Endothelial cell (in vitro differentiated cells): ENCODE data around the gene OR2H2. TPM values are rescaled to one million over a fixed set of nuclear protein-coding genes. Genes with fewer than 3 reads are reported as not detected.

Experiments used
- DNase-seq: peaks from one replicate; pipeline ENCODE4 v3.0.0; 2021; ENCODE audit warnings: low spot score
- H3K27ac Mint-ChIP-seq: one replicate; pipeline ENCODE4 v1.8.0; 2021; ENCODE audit warnings: mixed read lengths, inconsistent platforms; ENCODE audit not compliant: unreplicated experiment
- H3K27me3 Mint-ChIP-seq: one replicate; pipeline ENCODE4 v1.8.0; 2021; ENCODE audit warnings: mild to moderate bottlenecking, moderate library complexity, mixed read lengths, inconsistent platforms; ENCODE audit not compliant: unreplicated experiment
- H3K36me3 Mint-ChIP-seq: one replicate; pipeline ENCODE4 v1.8.0; 2021; ENCODE audit warnings: mild to moderate bottlenecking, low read depth, mixed read lengths, inconsistent platforms; ENCODE audit not compliant: unreplicated experiment
- H3K4me1 Mint-ChIP-seq: one replicate; pipeline ENCODE4 v1.8.0; 2021; ENCODE audit warnings: mild to moderate bottlenecking, mixed read lengths, inconsistent platforms; ENCODE audit not compliant: unreplicated experiment
- H3K4me3 Mint-ChIP-seq: one replicate; pipeline ENCODE4 v1.8.0; 2021; ENCODE audit warnings: mild to moderate bottlenecking, mixed read lengths, inconsistent platforms; ENCODE audit not compliant: unreplicated experiment
- H3K9me3 Mint-ChIP-seq: one replicate; pipeline ENCODE4 v1.8.0; 2021; ENCODE audit warnings: mixed read lengths, inconsistent platforms; ENCODE audit not compliant: unreplicated experiment
- total RNA-seq: library from RNA; stranded (reverse); fragmentation: NEBNext Ultra II Directional; extraction: Animal tissue kit (Norgen Biotek cat#: 25700); gene quantifications from one replicate; pipeline ENCODE4 v1.2.1, GENCODE V29; 2021; ENCODE audit not compliant: unreplicated experiment
- TF ChIP-seq, protein P1 (sequence below): fragments of 200-600 bp; sonication (generic); IDR thresholded peaks from one replicate; pipeline ENCODE4 v1.5.0; 2021; ENCODE audit warnings: antibody characterized with exemption; ENCODE audit not compliant: unreplicated experiment

OR2H2 gene
- total RNA-seq, 1 donor from 2014 or later: not detected

DNA sequence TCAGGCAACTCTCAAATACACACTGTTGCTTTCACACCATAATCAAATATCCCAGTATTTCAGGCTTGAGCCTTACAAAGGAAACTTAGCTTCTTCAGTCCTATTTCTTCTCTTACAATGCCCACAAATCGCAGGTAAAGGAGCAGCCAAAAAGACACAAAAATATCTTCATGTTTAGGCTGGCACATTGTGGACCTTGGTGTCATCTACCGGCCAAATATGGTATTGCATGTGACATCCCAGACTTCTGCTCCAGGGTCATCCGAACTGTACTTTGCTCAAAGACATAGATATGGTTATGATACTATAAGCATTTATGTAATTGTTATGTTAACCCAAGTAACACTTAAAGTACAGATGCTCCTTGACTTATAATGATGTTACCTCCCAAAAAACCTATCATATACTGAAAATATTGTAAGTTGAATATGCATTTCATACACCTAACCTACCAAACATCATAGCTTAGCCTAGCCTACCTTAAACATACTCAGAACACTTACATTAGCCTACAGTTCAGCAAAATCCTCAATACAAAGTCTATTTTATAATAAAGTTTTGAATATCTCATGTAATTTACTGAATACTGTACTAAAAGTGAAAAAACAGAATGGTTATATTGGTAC lies 4.6 kb downstream of the OR2H2 start:
- no peak overlapping the region for H3K4me3 Mint-ChIP-seq
- DNase-seq: peak; percentile 68
- H3K9me3 Mint-ChIP-seq: no peaks in the 10 kb centered on the region
- peaks cover 3% of the 10 kb centered on the region for H3K27me3 Mint-ChIP-seq
- H3K36me3 Mint-ChIP-seq: no peaks in the 10 kb centered on the region
- H3K4me1 Mint-ChIP-seq: peaks cover 18% of the 10 kb centered on the region
- H3K27ac Mint-ChIP-seq: no peak overlapping the region
- TF ChIP-seq, protein P1, sequence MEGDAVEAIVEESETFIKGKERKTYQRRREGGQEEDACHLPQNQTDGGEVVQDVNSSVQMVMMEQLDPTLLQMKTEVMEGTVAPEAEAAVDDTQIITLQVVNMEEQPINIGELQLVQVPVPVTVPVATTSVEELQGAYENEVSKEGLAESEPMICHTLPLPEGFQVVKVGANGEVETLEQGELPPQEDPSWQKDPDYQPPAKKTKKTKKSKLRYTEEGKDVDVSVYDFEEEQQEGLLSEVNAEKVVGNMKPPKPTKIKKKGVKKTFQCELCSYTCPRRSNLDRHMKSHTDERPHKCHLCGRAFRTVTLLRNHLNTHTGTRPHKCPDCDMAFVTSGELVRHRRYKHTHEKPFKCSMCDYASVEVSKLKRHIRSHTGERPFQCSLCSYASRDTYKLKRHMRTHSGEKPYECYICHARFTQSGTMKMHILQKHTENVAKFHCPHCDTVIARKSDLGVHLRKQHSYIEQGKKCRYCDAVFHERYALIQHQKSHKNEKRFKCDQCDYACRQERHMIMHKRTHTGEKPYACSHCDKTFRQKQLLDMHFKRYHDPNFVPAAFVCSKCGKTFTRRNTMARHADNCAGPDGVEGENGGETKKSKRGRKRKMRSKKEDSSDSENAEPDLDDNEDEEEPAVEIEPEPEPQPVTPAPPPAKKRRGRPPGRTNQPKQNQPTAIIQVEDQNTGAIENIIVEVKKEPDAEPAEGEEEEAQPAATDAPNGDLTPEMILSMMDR: peak; percentile 97

DNA sequence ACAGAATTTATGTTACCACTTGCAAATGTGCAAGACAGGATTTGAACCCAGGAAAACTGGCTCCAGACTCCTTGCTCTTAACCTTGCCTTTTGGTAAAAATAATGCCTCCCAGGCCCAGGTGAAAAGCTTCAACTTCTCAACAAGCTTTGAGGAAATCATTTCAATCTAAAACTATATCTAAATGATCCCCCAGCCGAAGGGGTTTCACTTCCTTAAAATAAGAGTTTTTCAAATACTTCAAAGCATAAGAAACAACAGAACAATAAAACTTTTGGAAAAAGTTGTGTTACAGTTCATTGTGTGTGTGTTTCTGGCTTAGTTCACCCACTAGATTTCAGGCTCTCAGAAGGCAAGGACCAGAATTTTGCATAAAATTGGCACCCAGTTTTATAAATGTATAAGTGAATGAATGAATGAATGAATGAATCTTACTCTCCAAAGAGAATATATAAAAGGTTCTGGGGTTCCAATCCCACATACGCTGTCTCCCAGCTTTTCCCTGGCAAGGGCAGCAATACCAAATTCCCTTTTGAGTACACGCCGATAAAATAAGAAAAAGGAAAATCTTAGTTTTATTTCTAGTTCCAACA lies 5.4 kb downstream of the OR2H2 start:
- Mint-ChIP-seq H3K36me3 (no peaks in the 10 kb centered on the region), H3K9me3 (no peaks in the 10 kb centered on the region), H3K27me3 (peaks cover 3% of the 10 kb centered on the region), H3K4me3 (no peak overlapping the region), H3K27ac (no peak overlapping the region), H3K4me1 (peaks cover 20% of the 10 kb centered on the region)
- no peak for DNase-seq
- TF ChIP-seq, protein P1: no peak

DNA sequence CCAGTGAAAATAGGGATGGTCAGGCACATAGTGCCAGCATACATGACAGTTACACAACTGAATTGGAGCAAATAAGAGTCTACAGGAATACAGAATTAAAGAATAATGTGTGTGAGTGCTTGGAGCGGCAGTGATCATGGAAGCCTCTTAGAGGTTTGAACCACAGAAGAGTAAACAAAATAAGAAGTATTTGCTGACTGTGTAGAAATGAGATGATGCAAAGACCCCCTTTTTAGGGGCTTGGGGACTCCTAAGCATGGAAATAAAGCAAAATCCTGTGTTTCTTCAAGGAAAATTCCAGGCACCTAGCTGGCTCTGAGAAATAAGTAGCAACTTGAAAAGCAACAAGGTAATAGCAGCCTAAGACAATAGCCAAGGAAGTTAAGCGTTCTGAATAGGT lies 6.8 kb downstream of the OR2H2 start:
- Mint-ChIP-seq H3K4me1 (peaks cover 20% of the 10 kb centered on the region), H3K36me3 (no peaks in the 10 kb centered on the region), H3K27ac (no peak overlapping the region), H3K4me3 (no peak overlapping the region), H3K9me3 (no peaks in the 10 kb centered on the region), H3K27me3 (peaks cover 2% of the 10 kb centered on the region)
- DNase-seq: no peak
- TF ChIP-seq, protein P1: no peak

DNA sequence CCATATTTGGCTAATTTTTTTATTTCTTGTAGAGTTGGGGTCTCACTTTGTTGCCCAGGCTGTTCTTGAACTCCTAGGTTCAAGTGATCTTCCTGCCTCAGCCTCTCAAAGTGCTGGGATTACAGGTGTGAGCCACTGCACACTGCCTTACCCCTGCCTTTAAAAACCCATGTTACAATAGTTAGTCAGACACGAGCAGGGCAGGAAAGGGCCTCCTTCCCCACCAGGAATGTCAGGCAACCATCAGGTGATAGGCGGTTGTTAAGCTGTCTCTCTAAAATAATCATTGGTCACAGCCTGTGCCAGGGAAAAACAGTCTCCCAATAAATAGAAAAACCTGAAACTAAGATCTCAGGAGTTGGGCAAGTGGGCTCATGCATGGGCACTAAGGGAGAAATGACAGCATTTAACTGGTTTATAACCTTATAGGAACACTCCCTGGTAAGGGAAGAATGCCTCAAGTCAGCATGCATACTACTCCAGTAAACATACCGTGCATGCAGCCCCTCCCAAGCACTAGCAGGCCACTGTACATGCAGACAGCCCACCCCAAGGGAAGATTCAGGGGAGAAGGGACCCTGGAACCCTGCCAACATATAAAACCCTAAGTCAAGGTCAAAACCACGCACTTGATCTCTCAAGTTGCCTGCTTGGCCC lies 8.4 kb downstream of the OR2H2 start:
- Mint-ChIP-seq H3K4me1 (peaks cover 21% of the 10 kb centered on the region), H3K27ac (no peak overlapping the region), H3K4me3 (no peak overlapping the region), H3K27me3 (peaks cover 2% of the 10 kb centered on the region), H3K36me3 (no peaks in the 10 kb centered on the region), H3K9me3 (no peaks in the 10 kb centered on the region)
- no peak for DNase-seq
- TF ChIP-seq, protein P1: no peak

DNA sequence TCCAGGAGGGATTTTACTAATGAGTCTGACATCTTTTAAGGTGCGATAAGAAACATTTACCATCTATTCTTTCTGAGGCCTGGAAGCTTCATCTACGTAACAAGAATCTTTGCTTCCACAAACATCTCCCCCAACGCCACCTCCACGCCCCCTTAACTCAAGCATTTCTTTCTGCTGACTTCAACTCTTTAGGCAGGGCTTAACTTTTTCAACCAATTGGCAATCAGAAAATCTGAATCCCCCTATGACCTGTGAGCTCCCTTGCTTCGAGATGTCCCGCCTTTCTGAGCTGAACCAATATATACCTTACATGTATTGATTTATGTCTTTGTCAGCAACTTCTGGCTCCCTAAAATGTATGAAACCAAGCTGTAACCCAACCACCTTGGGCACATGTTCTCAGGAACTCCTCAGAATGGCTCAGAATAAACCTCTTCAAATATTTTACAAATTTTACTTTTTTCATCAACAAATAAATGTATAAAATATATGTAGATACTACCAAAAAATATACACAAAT lies 11.5 kb downstream of the OR2H2 start:
- Mint-ChIP-seq H3K27ac (no peak overlapping the region), H3K36me3 (peaks cover 4% of the 10 kb centered on the region), H3K4me3 (no peak overlapping the region), H3K9me3 (no peaks in the 10 kb centered on the region), H3K27me3 (peaks cover 4% of the 10 kb centered on the region), H3K4me1 (peaks cover 27% of the 10 kb centered on the region)
- TF ChIP-seq, protein P1: no peak
- DNase-seq: no peak
